ENCODE results near the gene TPM1. TPM values are rescaled to one million over a fixed set of nuclear protein-coding genes. Genes with fewer than 3 reads are reported as not detected.

TPM1 gene
- total and polyA plus RNA-seq, 10 of the 15 experiments (the other 5 are each of a cell fraction or from before 2014, with no cell fraction given), result 0.43 to 10.0 (median 2.4) TPM

DNA sequence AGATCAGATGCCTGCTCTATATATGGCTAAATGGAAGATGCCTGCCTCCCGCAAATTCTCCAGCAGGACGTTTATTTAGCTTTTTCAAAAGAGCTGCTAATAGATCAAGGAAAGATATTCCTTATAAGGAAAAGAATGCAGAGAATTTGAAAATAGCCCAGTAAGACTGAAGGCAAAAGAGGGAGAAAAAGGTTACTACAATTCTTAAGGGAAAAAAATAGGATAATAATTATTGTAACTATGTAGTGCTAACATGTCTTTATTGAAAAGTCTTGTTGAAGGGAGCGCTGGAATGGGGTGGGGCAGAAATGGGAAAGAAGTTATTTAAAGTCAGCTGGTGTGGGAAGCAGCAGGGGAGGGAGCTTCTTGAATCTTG lies 2.9 kb downstream of the TPM1 start (continued):
- TF ChIP-seq, protein P1, sequence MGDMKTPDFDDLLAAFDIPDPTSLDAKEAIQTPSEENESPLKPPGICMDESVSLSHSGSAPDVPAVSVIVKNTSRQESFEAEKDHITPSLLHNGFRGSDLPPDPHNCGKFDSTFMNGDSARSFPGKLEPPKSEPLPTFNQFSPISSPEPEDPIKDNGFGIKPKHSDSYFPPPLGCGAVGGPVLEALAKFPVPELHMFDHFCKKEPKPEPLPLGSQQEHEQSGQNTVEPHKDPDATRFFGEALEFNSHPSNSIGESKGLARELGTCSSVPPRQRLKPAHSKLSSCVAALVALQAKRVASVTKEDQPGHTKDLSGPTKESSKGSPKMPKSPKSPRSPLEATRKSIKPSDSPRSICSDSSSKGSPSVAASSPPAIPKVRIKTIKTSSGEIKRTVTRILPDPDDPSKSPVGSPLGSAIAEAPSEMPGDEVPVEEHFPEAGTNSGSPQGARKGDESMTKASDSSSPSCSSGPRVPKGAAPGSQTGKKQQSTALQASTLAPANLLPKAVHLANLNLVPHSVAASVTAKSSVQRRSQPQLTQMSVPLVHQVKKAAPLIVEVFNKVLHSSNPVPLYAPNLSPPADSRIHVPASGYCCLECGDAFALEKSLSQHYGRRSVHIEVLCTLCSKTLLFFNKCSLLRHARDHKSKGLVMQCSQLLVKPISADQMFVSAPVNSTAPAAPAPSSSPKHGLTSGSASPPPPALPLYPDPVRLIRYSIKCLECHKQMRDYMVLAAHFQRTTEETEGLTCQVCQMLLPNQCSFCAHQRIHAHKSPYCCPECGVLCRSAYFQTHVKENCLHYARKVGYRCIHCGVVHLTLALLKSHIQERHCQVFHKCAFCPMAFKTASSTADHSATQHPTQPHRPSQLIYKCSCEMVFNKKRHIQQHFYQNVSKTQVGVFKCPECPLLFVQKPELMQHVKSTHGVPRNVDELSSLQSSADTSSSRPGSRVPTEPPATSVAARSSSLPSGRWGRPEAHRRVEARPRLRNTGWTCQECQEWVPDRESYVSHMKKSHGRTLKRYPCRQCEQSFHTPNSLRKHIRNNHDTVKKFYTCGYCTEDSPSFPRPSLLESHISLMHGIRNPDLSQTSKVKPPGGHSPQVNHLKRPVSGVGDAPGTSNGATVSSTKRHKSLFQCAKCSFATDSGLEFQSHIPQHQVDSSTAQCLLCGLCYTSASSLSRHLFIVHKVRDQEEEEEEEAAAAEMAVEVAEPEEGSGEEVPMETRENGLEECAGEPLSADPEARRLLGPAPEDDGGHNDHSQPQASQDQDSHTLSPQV (IDR thresholded peaks at IDR 0.05), result no peak

DNA sequence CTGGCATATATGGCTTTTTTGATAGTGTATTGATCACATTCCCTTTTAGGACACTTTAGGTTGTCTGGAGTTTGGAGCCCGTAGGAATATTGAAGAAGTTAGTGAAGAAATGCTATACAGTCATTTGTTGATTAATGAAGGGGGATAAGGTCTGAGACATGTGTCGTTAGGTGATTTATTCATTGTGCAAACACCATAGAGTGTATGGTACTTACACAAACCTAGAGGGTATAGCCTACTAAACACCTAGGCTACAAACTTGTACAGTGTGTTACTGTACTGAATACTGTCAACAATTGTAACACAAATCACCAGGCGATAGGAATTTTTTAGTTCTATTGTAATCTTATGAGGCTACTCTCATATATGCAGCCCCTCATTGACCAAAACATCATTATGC lies 3.3 kb downstream of the TPM1 start:
- no peak for TF ChIP-seq FOXM1 (IDR thresholded peaks at IDR 0.05; ENCODE audit: low read depth, low read length)
- TF ChIP-seq CBFB (IDR thresholded peaks at IDR 0.05; ENCODE audit: low read depth), result no peak
- no peak for TF ChIP-seq SMAD5 (IDR thresholded peaks at IDR 0.05; ENCODE audit: low read depth)
- ATAC-seq (no peak), DNase-seq (ENCODE audit: low read depth, low spot score) (no peak), FAIRE-seq (no peak)
- no peaks in the 10 kb centered on the region for H3K79me2 ChIP-seq (ENCODE audit: control insufficient read depth, insufficient read depth, low read length)
- peaks cover 6% of the 10 kb centered on the region; the same call in 1 of the 2 replicates for H3K4me1 ChIP-seq (ENCODE audit: control insufficient read depth, insufficient read depth, low read length)
- H3K4me2 ChIP-seq (ENCODE audit: control insufficient read depth, insufficient read depth), result no peak overlapping the region
- H3K36me3 ChIP-seq (ENCODE audit: control insufficient read depth in 2 of 2, insufficient read depth in 2 of 2, low read length in 1 of 2), result no peaks in the 10 kb centered on the region
- H2AFZ ChIP-seq (ENCODE audit: control insufficient read depth, low read depth, low read length), result no peak overlapping the region
- peaks cover 15 to 29% of the 10 kb centered on the region in 2 experiments for H3K27me3 ChIP-seq (replicated peaks in 1 of 2; ENCODE audit: control insufficient read depth in 2 of 2, insufficient read depth in 2 of 2, low read length in 1 of 2)
- in situ Hi-C loops (cut with MboI), result loop anchor here (5.0 kb wide), 1 partner anchor 361 kb away; no protein-coding TSS in a partner anchor
- intact Hi-C loops (cut with micrococcal nuclease; ENCODE audit: unreplicated experiment), result loop anchor here (5.0 kb wide), 1 partner anchor 231 kb away; the partner anchor contains the start of gene APH1B
- H4K20me1 ChIP-seq (ENCODE audit: control insufficient read depth, insufficient read depth), result no peaks in the 10 kb centered on the region
- ChIA-PET RAD21 (ENCODE audit: unreplicated experiment) (no interaction called here), SMC1A (ENCODE audit: uncharacterized antibody, unreplicated experiment) (interaction anchor here (2.9 to 3.7 kb wide), 3 partner anchors 45 to 356 kb away, joined by 13 to 27 read pairs (median 15); no protein-coding TSS in a partner anchor), CTCF (interaction anchor here (1.3 to 7.4 kb wide), 9 partner anchors 15 to 356 kb away, joined by 3 to 107 read pairs (median 14); no protein-coding TSS in a partner anchor), POLR2A (no interaction called here)
- no peak overlapping the region for H3K27ac ChIP-seq (ENCODE audit: control insufficient read depth, insufficient read depth)
- no TSS peak for BruUV-seq (replicated peaks)
- H3K4me3 ChIP-seq, result no peak overlapping the region
- no peak overlapping the region for H3K9ac ChIP-seq (ENCODE audit: control insufficient read depth, insufficient read depth, low read length)
- WGBS (ENCODE audit: insufficient coverage, insufficient replicate concordance, low lambda C conversion rate, missing lambda C conversion rate), result 57% methylated on average over 3 of the region's 3 CpGs
- no peaks in the 10 kb centered on the region for H3K9me3 ChIP-seq (replicated peaks; ENCODE audit: control insufficient read depth, insufficient read depth, low read length)

Data from GM12878 (cell line).